GM12891 (cell line): ENCODE measurements around the gene SETD2.
"Not testable (repeated sequence)": the region's sequence is repeated elsewhere in the genome, so short reads cannot be mapped to it uniquely, and the experiment has no call there.

ENCODE experiments used
- POLR2A ChIP-seq: IDR thresholded peaks from 2 replicates; pipeline ENCODE4 v1.6.1; 2011; ENCODE audit warnings: low read depth, low read length, control low read depth
- POLR2AphosphoS5 ChIP-seq: IDR thresholded peaks from 2 replicates; pipeline ENCODE4 v1.6.1; 2011; ENCODE audit warnings: low read depth, low read length, control low read depth
- POU2F2 ChIP-seq: IDR thresholded peaks from 2 replicates; pipeline ENCODE4 v1.6.1; 2011; ENCODE audit warnings: low read depth, mild to moderate bottlenecking, control low read depth, low read length, moderate library complexity
- SPI1 ChIP-seq: IDR thresholded peaks from 2 replicates; pipeline ENCODE4 v1.6.1; 2011; ENCODE audit warnings: low read depth, low read length, control low read depth
- TAF1 ChIP-seq: IDR thresholded peaks from 2 replicates; pipeline ENCODE4 v1.6.1; 2011; ENCODE audit warnings: low read depth, low read length, control low read depth

DNA sequence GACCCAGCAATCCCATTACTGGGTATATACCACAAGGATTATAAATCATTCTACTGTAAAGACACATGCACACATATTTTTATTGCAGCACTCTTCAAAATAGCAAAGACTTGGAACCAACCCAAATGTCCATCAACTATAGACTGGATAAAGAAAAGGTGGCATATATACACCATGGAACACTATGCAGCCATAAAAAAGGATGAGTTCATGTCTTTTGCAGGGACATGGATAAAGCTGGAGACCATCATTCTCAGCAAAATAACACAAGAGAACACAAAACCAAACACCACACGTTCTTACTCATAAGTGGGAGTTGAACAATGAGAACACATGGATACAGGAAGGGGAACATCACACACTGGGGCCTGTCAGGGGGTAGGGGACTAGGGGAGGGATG, 137.5 kb downstream of the SETD2 start:
- not testable (repeated sequence) for TF ChIP-seq POLR2AphosphoS5, POLR2A, TAF1, SPI1, POU2F2
